K562 (cell line): ENCODE measurements around the gene IFNGR2. TPM values are rescaled to one million over a fixed set of nuclear protein-coding genes. Genes with fewer than 3 reads are reported as not detected.

Source experiments
- ATF7 ChIP-seq: fragments of 450-650 bp; IDR thresholded peaks from 2 replicates; pipeline ENCODE4 v1.7.1; 2014; ENCODE audit warnings: mild to moderate bottlenecking, moderate library complexity
- BHLHE40 ChIP-seq: IDR thresholded peaks from 2 replicates; pipeline ENCODE4 v1.6.1; 2011; ENCODE audit warnings: low read length, improper control_type of control experiment
- EP300 ChIP-seq: IDR thresholded peaks from 2 replicates; pipeline ENCODE4 v1.6.1; 2012; ENCODE audit warnings: low read length, improper control_type of control experiment
- KLF6 ChIP-seq: fragments of 250-450 bp; sonication (Bioruptor Pico); IDR thresholded peaks from 2 replicates; pipeline ENCODE4 v1.4.0; 2020; ENCODE audit warnings: mild to moderate bottlenecking, moderate library complexity, borderline replicate concordance
- L3MBTL2 ChIP-seq: fragments of 450-650 bp; IDR thresholded peaks from 2 replicates; pipeline ENCODE4 v1.6.1; 2016; ENCODE audit warnings: mild to moderate bottlenecking, moderate library complexity
- MBD1 ChIP-seq: fragments of 250-450 bp; sonication (Bioruptor Pico); IDR thresholded peaks from 2 replicates; pipeline ENCODE4 v1.8.0; 2022; ENCODE audit warnings: inconsistent platforms
- NR1H2 ChIP-seq: sonication (generic); formaldehyde crosslinking; IDR thresholded peaks from 2 replicates; pipeline ENCODE4 v1.4.0; 2020; ENCODE audit warnings: mild to moderate bottlenecking, missing genetic modification reagents
- NR2C1 ChIP-seq, 2 experiments: fragments of 450-650 bp; IDR thresholded peaks; 2 replicates each; pipeline ENCODE4 v1.6.1; 2017; ENCODE audit warnings: mild to moderate bottlenecking in 2 of 2, antibody characterized with exemption in 1 of 2, inconsistent platforms in 1 of 2, missing compliant biosample characterization in 1 of 2, missing genetic modification characterization in 1 of 2
- PRPF4 ChIP-seq: fragments of 200-400 bp; formaldehyde crosslinking; IDR thresholded peaks from one replicate; pipeline ENCODE4 v1.6.1; 2017; ENCODE audit warnings: low read length, low read depth, mild to moderate bottlenecking; ENCODE audit not compliant: insufficient read depth, poor library complexity, severe bottlenecking
- SMAD3 ChIP-seq: fragments of 450-650 bp; formaldehyde crosslinking; conservative IDR thresholded peaks from 2 replicates; pipeline ENCODE4 v1.4.0; 2020; ENCODE audit warnings: mild to moderate bottlenecking
- SUPT5H ChIP-seq: fragments of 450-650 bp; IDR thresholded peaks from 2 replicates; pipeline ENCODE4 v1.6.1; 2016
- YBX1 ChIP-seq: fragments of 450-650 bp; IDR thresholded peaks from 2 replicates; pipeline ENCODE4 v1.7.1; 2016; ENCODE audit warnings: mild to moderate bottlenecking
- ZNF311 ChIP-seq: fragments of 250-450 bp; sonication (Bioruptor Pico); IDR thresholded peaks from 2 replicates; pipeline ENCODE4 v1.4.0; 2020; ENCODE audit warnings: mild to moderate bottlenecking, moderate library complexity
- ZNF324 ChIP-seq: fragments of 250-450 bp; sonication (Bioruptor Pico); IDR thresholded peaks from 2 replicates; pipeline ENCODE4 v1.4.0; 2020; ENCODE audit warnings: mild to moderate bottlenecking
- ZNF408 ChIP-seq: fragments of 250-450 bp; sonication (Bioruptor Pico); IDR thresholded peaks from 2 replicates; pipeline ENCODE4 v1.4.0; 2020; ENCODE audit warnings: low read depth, mild to moderate bottlenecking, moderate library complexity
- ZNF445 ChIP-seq: fragments of 250-450 bp; sonication (Bioruptor Pico); IDR thresholded peaks from 2 replicates; pipeline ENCODE4 v1.4.0; 2020; ENCODE audit warnings: low read depth, mild to moderate bottlenecking, moderate library complexity
- polyA plus RNA-seq, 8 experiments: library from polyadenylated mRNA; depleted of rRNA in 4 of 8; stranded (reverse) in 5 of 8; unstranded in 3 of 8; fragments of >200 nt; fragmentation: Nextera tagmentation in 2 of 8; fragmentation: Illumina TruSeq in 1 of 8; extraction: Ambion mirVana in 2 of 8; extraction: Trizol in 1 of 8; gene quantifications; 2 replicates each; pipeline versions ENCODE4 v1.2.1 to v1.2.3, GENCODE V29; 2011 to 2014; ENCODE audit warnings: inconsistent platforms in 1 of 8, missing spikeins in 1 of 8
- total RNA-seq, 7 experiments: library from RNA; depleted of rRNA in 6 of 7; stranded (reverse); fragments of >200 nt in 6 of 7; fragmentation: Illumina TruSeq in 2 of 7; extraction: Trizol in 2 of 7; gene quantifications; 2 replicates each; pipeline versions ENCODE4 v1.2.1 to v1.2.3, GENCODE V29; 2011 to 2021; ENCODE audit warnings: low replicate concordance in 1 of 7
- TF ChIP-seq, protein P1 (sequence below): fragments of 250-450 bp; sonication (Bioruptor Pico); IDR thresholded peaks from 2 replicates; pipeline ENCODE4 v1.5.0; 2020; ENCODE audit warnings: mild to moderate bottlenecking
- TF ChIP-seq, protein P2 (sequence below), 2 experiments: fragments of 450-650 bp in 1 of 2; IDR thresholded peaks; 2 replicates each; pipeline ENCODE4 v1.6.1; 2011 to 2017; ENCODE audit warnings: low read depth in 2 of 2, antibody characterized with exemption in 1 of 2, borderline replicate concordance in 1 of 2, low read length in 1 of 2, mild to moderate bottlenecking in 1 of 2, mixed read lengths in 1 of 2; ENCODE audit not compliant: control insufficient read depth in 1 of 2
- TF ChIP-seq, protein P3 (sequence below): fragments of 450-650 bp; IDR thresholded peaks from 2 replicates; pipeline ENCODE4 v1.6.1; 2017; ENCODE audit warnings: antibody characterized with exemption, mild to moderate bottlenecking

Gene IFNGR2
- total and polyA plus RNA-seq, 9 of the 15 experiments (the other 6 are each of a cell fraction or from before 2014, with no cell fraction given): 6.7 to 58.0 (median 28.5) TPM

GRCh38 chr21:33368124-33368523, 35.1 kb upstream of the IFNGR2 start (continued):
- TF ChIP-seq, protein P1, sequence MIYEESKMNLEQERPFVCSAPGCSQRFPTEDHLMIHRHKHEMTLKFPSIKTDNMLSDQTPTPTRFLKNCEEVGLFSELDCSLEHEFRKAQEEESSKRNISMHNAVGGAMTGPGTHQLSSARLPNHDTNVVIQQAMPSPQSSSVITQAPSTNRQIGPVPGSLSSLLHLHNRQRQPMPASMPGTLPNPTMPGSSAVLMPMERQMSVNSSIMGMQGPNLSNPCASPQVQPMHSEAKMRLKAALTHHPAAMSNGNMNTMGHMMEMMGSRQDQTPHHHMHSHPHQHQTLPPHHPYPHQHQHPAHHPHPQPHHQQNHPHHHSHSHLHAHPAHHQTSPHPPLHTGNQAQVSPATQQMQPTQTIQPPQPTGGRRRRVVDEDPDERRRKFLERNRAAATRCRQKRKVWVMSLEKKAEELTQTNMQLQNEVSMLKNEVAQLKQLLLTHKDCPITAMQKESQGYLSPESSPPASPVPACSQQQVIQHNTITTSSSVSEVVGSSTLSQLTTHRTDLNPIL (CRISPR knock-in tag): no peak
- TF ChIP-seq SMAD3 (CRISPR knock-in tag) (peak; percentile 72; the same call in 1 of the 2 replicates), PRPF4 (no peak), ATF7 (peak; percentile 39), ZNF311 (no peak), KLF6 (CRISPR knock-in tag) (peak; percentile 50; the same call in 1 of the 2 replicates), ZNF408 (no peak), ZNF324 (CRISPR knock-in tag) (no peak), NR1H2 (CRISPR knock-in tag) (no peak), ZNF445 (CRISPR knock-in tag) (0 out of 2 replicates have a peak, but pooled peaks have one; percentile 13), YBX1 (no peak), EP300 (peak; percentile 58; the same call in 1 of the 2 replicates), MBD1 (CRISPR knock-in tag) (no peak), BHLHE40 (peak; percentile 94), NR2C1 (IDR thresholded peaks at IDR 0.05) (peak; percentile 61; the same call in 1 of the 2 replicates), NR2C1 (tag; IDR thresholded peaks at IDR 0.05) (peak; percentile 28; the same call in 1 of the 2 replicates), SUPT5H (no peak), L3MBTL2 (0 out of 2 replicates have a peak, but pooled peaks have one; percentile 23)
- TF ChIP-seq, protein P2, sequence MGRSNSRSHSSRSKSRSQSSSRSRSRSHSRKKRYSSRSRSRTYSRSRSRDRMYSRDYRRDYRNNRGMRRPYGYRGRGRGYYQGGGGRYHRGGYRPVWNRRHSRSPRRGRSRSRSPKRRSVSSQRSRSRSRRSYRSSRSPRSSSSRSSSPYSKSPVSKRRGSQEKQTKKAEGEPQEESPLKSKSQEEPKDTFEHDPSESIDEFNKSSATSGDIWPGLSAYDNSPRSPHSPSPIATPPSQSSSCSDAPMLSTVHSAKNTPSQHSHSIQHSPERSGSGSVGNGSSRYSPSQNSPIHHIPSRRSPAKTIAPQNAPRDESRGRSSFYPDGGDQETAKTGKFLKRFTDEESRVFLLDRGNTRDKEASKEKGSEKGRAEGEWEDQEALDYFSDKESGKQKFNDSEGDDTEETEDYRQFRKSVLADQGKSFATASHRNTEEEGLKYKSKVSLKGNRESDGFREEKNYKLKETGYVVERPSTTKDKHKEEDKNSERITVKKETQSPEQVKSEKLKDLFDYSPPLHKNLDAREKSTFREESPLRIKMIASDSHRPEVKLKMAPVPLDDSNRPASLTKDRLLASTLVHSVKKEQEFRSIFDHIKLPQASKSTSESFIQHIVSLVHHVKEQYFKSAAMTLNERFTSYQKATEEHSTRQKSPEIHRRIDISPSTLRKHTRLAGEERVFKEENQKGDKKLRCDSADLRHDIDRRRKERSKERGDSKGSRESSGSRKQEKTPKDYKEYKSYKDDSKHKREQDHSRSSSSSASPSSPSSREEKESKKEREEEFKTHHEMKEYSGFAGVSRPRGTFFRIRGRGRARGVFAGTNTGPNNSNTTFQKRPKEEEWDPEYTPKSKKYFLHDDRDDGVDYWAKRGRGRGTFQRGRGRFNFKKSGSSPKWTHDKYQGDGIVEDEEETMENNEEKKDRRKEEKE (IDR thresholded peaks at IDR 0.05; ENCODE audit: borderline replicate concordance in 1 of 2, control insufficient read depth in 1 of 2, low read depth in 2 of 2, low read length in 1 of 2): no peak
- TF ChIP-seq, protein P3, sequence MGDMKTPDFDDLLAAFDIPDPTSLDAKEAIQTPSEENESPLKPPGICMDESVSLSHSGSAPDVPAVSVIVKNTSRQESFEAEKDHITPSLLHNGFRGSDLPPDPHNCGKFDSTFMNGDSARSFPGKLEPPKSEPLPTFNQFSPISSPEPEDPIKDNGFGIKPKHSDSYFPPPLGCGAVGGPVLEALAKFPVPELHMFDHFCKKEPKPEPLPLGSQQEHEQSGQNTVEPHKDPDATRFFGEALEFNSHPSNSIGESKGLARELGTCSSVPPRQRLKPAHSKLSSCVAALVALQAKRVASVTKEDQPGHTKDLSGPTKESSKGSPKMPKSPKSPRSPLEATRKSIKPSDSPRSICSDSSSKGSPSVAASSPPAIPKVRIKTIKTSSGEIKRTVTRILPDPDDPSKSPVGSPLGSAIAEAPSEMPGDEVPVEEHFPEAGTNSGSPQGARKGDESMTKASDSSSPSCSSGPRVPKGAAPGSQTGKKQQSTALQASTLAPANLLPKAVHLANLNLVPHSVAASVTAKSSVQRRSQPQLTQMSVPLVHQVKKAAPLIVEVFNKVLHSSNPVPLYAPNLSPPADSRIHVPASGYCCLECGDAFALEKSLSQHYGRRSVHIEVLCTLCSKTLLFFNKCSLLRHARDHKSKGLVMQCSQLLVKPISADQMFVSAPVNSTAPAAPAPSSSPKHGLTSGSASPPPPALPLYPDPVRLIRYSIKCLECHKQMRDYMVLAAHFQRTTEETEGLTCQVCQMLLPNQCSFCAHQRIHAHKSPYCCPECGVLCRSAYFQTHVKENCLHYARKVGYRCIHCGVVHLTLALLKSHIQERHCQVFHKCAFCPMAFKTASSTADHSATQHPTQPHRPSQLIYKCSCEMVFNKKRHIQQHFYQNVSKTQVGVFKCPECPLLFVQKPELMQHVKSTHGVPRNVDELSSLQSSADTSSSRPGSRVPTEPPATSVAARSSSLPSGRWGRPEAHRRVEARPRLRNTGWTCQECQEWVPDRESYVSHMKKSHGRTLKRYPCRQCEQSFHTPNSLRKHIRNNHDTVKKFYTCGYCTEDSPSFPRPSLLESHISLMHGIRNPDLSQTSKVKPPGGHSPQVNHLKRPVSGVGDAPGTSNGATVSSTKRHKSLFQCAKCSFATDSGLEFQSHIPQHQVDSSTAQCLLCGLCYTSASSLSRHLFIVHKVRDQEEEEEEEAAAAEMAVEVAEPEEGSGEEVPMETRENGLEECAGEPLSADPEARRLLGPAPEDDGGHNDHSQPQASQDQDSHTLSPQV: no peak
